Measurements from ENCODE around the gene PAQR7.
A peak's percentile ranks its signal among the peaks of the same experiment; 100 is the strongest.
"Not testable (repeated sequence)": the region's sequence is repeated elsewhere in the genome, so short reads cannot be mapped to it uniquely, and the experiment has no call there.

The PAQR7 gene

DNA sequence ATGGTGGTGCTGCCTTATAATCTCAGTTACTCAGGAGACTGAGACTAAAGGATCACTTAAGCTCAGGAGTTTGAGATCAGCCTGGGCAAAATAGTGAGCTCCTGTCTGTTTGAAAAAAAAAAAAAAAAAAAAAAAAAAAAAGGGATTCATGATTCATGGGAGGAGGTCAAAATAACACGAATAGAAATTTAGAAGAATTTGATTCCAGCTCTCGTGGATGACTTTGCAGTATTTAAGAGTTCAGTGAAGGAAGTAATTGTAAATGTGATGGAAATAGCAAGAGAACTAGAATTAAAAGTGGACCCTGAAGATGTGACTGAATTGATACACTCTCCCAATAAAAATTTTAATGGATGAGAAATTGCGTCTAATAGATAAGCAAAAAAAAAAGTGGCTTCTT is 32.0 kb downstream of the PAQR7 start:
- DNase-seq, result no peak

DNA sequence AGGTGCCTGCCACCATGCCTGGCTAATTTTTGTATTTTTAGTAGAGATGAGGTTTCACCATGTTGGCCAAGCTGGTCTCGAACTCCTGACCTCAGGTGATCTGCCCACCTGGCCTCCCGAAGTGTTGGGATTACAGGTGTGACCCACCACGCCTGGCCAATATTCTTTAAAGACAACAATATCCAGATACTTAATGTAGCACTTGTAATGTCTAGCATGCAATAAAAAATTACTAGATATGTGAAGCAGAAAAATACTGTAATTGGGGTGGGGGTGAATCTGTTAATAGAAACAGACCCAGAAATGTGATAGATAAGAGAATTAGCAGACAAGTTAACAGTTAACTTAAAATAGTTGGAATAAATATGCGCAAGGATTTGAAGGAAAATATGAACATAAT is 35.7 kb downstream of the PAQR7 start:
- not testable (repeated sequence) for DNase-seq

DNA sequence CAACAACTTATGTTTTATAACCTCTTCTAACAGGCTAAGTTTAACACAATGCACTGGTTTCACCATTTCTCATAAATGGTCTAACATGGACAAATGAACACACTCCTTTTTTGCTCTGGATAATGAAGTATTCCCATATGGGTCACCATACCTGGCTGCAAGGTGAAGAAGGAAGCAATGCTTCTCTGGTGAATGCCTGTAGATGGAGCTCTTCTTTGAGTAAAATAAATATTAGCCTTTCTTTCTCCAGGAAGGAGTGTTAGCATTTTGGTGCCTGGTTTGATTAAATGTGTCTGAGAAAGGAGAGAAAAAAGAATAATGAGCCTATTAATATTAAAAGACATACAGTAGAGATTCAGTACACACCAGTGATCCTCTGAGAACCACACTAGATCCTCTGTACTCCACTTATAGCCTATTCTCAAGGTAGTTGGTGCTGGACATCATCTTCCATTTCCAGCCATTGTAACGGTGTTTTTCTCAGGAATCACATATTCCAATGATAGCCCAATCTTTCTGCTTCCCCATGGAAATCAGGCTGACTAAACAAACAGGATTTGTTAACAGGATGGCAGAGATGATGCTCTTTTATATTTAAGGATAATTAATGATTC is 38.1 kb downstream of the PAQR7 start:
- DNase-seq, result no peak

DNA sequence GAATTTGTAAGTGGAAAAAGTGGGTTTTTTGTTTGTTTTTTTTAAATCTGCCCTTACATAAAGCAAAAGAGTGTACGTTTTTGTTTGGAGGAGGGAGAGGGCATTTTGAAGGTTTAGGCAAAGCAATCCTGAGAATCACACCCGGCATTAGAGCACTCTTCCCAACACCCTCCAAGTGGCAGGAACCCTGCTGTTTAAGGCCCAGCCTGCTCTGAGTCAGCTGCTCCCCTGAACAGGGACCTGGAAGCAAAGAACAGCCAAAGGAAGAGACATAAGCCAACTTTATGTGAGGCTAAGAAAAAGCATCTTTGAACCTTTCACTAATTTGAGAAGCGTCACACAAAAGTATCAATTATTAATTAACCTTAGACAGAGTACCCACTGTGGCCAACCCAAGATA is 38.8 kb downstream of the PAQR7 start:
- DNase-seq, result no peak

DNA sequence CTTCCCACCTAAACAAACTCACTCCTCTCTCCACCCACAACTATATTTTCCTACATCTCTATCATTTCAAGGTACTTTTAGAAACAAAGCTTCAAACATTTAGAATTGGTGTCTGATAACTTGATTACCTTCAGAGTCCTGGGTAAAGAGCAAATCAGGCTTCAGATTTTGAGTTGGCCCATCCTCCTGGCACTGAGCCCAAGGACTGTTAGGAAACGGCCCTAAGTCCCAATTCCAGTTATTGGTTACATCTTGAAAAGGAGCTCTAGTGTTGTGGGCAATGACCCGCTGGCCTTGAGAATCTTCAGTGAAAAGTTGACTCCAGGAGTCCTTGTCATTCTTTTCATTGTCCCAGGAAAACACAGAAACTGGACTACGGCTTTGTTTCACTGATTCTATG is 40.6 kb downstream of the PAQR7 start:
- no peak for DNase-seq

DNA sequence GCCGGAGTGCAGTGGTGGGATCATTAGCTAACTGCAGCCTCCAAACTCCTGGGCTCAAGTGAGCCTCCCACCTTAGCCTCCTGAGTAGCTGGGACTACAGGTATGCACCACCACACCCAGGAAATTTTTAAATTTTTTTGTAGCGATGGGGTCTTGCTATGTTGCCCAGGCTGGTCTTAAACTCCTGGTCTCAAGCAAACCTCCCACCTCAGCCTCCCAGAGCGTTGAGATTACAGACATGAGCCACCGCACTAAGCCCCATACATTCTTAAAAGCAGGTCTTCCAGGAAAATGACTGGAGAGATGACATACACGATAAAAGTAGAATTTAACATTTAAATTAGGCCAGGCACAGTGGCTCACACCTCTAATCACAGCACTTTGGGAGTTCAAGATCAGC is 42.4 kb downstream of the PAQR7 start:
- no peak for DNase-seq

DNA sequence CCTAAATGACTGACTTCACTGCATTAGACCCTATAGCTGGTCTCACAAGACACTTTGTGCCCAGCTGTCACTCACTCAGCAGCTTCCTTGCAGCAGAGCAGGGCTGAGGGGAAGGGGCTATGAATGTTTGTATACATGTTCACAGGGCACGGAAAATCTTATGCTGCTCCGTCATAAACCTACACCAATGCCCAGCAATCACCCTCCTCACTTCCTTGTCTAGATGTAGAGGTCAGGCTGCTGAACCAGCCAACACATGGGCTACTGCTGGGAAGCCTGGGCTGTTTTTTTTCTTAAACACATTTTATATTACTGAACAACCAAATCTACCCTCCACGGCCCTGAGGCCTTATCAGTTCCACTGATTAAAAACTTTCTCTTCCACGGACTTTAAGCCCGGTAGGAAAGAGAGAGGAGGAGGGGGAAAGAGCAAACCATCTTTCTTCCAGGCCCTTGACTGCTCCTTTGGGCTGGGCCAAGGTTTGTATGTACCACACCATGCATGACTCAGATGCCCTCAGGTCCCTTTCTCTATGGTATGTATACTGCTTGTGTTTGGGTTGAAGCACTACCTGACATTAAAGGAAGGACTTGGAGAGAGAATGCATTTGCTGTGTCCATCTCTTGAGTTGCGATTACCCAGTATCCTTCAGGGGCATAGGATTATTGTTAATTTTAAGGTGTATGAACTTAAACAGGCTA is 43.0 kb downstream of the PAQR7 start:
- DNase-seq, result no peak

DNA sequence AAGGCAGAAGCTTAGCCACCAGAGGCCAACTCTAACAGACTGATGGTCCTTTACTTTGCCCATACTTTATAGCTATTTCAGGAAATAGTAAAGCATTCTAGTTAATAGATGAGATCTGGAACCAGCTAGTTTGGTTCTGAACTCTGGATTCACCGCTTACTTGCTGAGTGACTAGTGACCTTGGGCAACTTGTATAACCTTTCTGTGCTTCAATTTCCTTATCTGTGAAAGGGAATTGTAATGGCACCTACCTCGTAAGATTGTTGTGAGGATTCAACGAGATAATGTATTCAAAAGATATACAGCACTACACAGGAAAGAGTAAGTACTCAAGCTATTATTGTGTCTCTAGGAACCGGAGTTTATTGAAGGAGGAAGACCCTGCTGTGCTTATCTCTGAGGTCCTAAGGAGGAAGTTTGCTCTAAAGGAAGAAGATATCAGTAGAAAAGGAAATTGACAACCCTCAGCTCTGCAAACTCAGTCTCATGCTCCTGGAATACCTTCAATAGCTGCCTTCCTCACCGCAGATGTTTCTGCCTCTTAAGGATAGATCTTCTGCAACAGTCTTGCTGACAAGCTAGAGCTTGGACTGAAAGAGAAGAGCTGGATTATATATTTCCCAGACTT is 43.8 kb downstream of the PAQR7 start:
- DNase-seq, result no peak

DNA sequence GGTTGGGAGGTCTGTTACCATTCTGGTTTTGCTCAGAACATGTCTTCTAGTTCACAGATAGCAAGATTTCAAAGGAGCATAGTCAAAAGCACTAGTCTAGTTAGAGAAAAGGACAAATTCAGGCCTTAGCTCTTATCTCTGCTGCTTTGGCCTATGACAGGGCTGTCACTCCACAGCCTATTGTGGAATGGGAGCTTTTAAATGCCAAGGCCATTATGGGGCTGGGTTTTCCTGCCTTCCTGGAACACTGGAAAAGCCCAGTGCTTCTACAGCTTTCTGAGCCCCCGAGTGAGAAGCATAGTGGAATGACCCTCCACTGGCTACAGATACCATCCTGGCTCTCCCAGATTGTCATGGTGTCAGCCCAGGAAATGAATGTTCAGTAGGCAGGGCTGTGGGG is 46.5 kb downstream of the PAQR7 start:
- no peak for DNase-seq

DNA sequence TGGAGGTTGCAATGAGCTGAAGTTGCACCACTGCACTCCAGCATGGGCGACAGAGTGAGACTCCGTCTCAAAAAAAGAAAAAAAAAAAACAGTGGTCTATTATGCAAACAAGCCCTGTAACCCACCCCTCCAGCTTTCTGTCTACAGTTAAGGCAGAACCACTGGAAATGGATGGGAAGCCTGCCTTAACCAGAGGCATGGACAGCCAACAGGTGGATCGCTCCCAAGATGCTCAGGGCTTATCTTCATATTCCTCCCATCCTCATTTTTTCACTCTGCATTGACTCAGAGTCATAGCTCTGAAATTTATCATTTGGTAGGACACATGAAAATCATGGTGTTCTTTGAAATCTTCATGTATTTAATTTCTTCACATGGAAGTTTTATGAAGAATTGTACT is 47.0 kb downstream of the PAQR7 start:
- DNase-seq, result no peak

DNA sequence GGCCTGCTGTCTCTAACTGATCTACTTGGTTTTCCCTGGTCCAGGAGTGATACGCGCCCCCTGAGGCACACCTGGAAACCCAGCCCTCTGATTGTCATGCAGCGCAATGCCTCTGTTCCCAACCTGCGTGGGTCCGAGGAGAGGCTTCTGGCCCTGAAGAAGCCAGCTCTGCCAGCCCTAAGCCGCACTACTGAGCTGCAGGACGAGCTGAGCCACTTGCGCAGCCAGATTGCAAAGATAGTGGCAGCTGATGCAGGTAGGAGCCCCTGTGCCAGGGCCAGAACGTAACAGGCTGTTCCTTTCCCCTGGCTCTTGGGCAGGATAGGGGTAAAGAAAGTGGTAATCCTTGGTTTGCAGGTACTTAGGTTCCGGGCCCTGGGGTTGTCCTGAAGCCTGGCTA is 48.9 kb downstream of the PAQR7 start:
- DNase-seq, result no peak

DNA sequence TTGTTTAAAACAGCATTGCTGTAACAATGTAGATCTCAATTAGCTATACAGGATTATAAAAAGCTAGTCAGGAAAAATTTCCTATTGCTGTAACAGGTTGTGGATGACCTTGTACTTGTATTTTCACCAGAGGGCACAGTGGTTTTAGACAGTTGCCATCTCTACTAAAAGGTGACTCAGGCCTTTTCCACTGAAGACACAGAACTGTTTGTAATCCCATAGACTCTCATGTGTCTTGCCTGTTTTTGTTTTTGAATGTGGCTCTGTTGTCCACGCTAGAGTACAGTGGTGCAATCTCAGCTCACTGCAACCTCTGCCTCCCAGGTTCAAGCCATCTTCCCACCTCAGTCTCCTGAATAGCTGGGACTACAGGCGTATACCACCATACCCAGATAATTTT is 49.9 kb downstream of the PAQR7 start:
- DNase-seq, result no peak

DNA sequence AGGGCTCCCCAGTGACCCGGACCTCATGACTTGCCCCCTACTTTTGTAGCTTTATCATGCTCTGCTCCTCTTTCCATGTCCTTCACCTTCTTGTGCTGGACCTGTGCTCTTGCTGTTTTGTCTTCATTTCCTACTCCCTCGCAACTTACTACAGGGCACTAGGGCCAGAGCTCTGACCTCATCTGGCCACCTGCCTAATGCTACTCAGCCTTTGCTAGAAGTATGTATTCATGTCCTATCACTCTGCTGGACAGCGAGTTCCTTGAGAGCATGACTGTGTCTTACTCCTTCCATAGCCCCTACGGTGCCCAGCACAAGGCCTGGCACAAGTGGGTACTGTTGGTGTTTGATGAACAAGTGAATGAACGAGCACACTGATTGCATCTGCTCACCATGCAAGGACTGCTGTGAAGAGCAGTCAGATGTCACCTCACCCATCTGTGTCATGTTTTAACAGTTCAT is 53.8 kb downstream of the PAQR7 start:
- DNase-seq, result no peak

DNA sequence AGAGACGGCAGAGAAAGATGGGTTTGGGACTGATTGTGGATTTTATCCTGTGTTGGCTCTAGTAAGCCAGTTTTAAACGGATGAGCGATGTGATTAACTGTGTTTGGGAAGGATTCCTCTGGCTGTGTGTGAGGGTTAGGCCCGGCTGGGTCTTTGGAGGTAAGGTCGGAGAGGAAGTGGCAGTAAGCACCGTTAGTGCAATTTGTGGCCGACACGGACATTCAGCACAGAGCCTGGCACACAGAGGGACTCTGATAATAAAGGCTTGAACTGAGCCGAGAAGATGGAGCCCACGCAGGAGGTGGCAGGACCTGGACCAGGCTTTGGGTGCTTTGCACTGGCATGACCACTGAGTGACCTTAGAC is 54.4 kb downstream of the PAQR7 start:
- DNase-seq, result no peak

DNA sequence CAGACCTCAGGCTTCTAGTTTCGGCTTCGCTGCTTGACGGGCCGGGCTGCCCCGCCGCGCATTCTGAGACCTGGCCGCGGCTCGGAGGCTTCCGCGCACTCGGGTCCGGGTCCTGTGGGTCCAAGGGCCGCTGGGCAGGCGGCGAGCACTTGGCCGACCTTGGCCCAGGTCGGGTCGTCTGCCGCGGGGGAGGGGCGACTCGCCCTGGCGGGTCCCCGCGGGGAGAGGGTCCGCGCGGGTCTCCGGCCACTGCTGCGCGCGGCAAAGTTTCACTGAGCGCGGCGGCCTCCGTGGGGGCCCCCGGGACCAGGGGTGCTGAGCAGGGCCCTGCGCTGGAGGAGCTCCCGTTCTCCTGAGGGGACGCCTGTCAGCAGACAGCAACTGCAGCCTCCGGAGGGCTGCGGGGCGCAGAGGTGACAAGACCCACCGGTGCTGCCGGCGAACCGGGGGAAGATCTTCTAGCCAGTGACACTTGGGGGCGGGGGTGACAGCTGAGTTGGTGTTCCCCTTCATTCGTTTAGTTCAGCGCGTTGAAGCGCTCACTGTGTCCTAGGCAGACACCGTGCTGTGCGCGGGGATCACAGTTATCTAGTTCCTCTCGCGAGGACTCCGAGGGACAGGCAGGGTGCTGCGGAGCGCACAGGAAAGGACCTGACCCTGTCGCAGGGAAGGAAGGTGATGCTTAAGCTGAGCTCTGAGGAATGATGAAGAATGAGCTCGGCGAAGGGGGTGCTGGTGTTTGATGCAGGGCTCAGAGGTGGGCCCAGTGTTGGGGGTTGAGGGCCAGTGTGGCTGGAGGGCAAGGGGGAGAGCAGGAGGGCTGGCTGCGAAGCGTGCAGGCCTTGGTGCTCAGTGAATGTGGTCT is 55.0 kb downstream of the PAQR7 start:
- peak; percentile 63 to 72 for DNase-seq

DNA sequence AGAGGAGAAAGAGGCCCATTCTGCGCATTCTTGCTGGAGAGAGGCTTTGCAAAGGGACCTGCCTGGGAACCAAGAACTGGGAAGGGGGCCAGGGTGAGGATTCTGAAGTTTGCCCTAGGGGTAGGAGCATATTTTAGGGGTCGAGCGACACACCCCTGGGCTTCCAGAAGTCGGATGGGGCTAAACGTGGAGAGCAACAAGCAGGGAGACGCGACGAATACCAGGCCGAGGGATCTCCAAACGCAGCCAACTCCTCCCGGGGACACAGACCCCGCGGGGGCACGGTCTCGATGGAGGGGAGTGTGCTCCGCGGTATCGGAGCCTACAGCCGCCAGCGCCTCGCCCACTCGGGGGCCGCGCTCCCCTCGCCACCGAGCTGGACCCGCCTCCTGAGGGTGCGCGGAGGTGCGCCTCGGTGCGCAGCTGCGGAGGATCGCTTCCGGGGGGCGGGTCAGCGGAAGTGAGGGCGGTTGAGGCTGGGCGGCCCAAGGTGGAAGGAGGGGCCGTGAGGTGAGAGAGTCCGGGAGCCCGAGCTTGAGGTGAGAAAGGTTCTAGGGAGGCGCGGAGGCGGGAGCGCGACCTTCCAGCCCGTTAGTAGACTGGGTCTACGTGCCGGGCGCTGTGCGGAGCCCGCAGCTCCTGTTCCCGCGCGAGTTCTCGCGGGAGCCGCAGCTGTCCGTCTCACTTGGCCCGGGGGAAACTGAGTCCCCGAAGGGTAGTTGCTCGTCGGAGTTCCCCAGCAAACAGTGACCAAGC is 55.8 kb downstream of the PAQR7 start, which contains the start of gene MTFR1L:
Gene MTFR1L (plus strand): TSS at position 464 of the 756 bp plus-strand sequence. CDS start 3,151 bp downstream, outside the sequence.
- peak; percentile 94 to 96 for DNase-seq

DNA sequence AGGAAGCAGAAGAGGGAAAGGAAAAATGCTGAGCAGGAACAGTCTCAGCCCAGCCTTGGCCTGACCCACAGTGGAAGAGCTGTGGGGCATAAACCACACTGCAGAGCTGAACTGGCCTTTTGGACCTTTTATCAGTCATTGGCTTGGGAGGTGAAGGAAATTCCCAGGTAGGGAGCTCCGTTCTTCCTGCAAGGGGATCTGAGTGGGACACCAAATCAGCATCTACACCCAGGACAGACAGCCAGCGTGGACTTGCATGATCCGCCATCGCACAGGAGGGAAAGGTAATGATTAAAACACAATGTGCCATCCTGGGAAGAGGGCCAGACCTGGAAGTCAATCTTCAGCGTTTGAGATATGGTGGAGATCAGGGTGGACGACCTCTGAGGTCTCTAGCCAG is 56.9 kb downstream of the PAQR7 start:
- no peak for DNase-seq

DNA sequence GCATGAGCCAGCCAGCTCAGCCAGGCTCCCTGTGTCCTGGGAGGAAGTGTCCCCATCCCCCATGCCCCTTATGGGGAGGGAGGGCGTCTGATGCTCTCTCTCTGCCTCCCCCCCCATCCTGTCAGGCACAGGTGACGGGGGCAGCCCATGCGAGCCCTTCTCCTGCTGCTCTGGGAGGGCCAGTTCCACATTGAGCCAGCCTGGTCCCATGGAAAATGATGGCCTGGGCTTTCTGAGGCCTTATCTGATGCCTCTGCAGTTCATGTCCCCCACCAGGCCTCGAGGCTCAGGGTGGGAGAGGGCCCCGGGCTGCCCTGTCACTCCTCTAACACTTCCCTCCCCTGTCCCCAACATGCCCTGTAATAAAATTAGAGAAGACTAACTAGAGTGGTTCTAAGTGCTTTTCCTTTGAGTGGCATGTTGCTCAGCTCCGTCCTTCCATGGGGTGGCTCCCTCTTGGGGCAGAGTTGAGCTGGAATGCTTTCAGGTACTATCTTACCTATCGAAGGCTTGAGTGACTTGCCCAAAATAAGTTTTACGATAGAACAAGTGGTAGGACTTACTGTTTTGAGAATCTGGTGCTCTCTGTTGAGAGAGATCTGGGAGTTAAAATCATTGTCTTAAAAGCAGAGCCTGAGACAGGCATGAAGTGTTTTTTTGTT is 57.5 kb downstream of the PAQR7 start:
- no peak for DNase-seq

DNA sequence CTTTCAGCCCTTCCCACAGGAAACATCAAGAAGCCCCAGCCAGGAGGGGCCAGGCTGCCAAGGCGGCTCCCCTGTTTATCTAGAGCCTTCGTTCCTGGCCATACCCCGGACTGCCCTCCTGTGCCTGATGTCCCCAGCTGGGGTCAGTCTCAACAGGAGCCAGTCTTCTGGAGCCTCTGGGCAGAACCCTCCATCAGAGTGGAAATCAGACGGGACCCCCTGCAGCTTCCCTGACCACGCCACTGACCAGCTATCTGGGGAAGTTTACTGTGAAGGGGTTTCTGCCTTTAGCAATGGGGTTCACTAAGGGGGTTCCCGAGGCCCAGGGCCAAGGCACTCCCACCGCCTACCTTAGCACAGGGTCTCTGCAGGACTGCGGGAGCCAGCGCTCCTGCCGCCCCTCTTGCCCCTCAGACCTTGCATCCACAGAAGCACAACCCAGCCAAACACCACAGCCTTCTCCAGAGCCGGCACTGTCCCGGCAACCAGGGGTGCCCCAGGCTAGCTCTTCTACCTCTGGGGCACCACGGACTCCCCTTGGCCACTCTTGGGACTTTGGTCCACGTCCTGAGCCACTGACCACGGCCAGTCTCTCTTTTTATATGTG is 59.3 kb downstream of the PAQR7 start:
- DNase-seq, result no peak

DNA sequence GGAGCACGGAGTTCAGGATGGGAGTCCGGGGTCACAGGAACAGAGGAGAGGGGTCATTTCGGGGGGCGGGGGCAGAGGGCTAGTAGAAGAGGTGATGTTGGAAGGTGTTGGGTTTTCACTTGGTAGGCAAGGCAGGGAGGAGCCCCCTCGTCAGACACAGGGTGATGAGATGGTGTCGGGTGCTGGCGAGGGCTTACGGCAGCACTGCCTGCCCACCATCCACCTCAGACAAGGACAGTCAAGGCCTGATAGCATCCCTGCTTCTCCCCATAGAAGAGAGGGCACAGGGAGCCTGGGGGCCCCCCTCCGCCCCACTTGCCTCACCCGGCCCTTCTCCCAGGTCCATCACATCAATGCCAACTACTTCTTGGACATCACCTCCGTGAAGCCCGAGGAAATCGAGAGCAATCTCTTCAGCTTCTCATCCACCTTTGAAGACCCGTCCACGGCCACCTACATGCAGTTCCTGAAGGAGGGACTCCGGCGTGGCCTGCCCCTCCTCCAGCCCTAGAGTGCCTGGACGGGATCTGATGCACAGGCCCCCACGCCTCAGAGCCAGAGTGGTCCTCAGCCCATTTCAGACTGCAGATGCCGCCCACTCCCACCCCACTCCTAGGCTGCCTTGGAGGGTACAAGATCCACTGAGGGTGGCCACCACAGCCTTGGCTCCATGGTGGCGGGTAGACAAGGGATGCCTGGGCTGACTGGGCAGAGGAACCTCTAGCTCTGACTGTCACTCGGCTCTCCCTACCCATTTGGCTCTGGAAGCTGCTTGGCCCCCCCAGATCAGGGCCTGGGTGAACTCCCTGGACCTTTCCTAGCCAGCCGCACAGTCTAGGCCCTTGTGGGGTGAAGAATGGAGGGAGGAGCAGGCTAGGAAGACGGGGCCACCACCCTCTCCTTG is 60.0 kb downstream of the PAQR7 start:
- DNase-seq, result no peak
